Fibroblast of the aortic adventitia (primary cell): ENCODE data around the gene PITPNM3. TPM values are rescaled to one million over a fixed set of nuclear protein-coding genes. Genes with fewer than 3 reads are reported as not detected.

Source experiments
- DNase-seq: peaks from one replicate; pipeline ENCODE4 v3.0.0-alpha.2; 2010; ENCODE audit warnings: low read depth
- H3K4me3 ChIP-seq: 2 replicates; pipeline ENCODE4 v1.5.1; 2011; ENCODE audit warnings: low read depth, mild to moderate bottlenecking, control low read depth, low read length, moderate library complexity
- CTCF ChIP-seq: IDR thresholded peaks from 2 replicates; pipeline ENCODE4 v1.5.1; 2011; ENCODE audit warnings: mild to moderate bottlenecking, low read length, control low read depth, inconsistent platforms; ENCODE audit not compliant: insufficient read depth
- total RNA-seq: library from RNA; depleted of rRNA; stranded (reverse); fragments of >200 nt; gene quantifications from 2 replicates; pipeline ENCODE4 v1.2.3, GENCODE V29; 2012; ENCODE audit warnings: low replicate concordance

Gene PITPNM3
- total RNA-seq, 1 donor, result 1.3 TPM

- TF ChIP-seq CTCF, result no peak
- no peak for DNase-seq
- H3K4me3 ChIP-seq, result no peak overlapping the region
These were observed 33.0 kb downstream of the PITPNM3 start for GRCh38 chr17:6523330-6523729.

GRCh38 chr17:6521586-6521985 lies 34.8 kb downstream of the PITPNM3 start:
- no peak for DNase-seq
- no peak for TF ChIP-seq CTCF
- no peak overlapping the region for H3K4me3 ChIP-seq

- H3K4me3 ChIP-seq, result no peak overlapping the region
- TF ChIP-seq CTCF, result no peak
- DNase-seq, result no peak
These were observed 39.3 kb downstream of the PITPNM3 start for GRCh38 chr17:6517062-6517461.

GRCh38 chr17:6514371-6514770 lies 42.0 kb downstream of the PITPNM3 start:
- H3K4me3 ChIP-seq, result no peak overlapping the region
- DNase-seq, result no peak
- no peak for TF ChIP-seq CTCF

GRCh38 chr17:6512552-6512951 lies 43.8 kb downstream of the PITPNM3 start:
- DNase-seq, result no peak
- no peak overlapping the region for H3K4me3 ChIP-seq
- no peak for TF ChIP-seq CTCF

GRCh38 chr17:6510321-6510977 lies 45.9 kb downstream of the PITPNM3 start:
- no peak for TF ChIP-seq CTCF
- no peak overlapping the region for H3K4me3 ChIP-seq
- DNase-seq, result no peak

GRCh38 chr17:6509921-6510320 lies 46.4 kb downstream of the PITPNM3 start:
- H3K4me3 ChIP-seq, result no peak overlapping the region
- DNase-seq, result no peak
- TF ChIP-seq CTCF, result no peak
